ENCODE data around the gene TSHR. TPM values are rescaled to one million over a fixed set of nuclear protein-coding genes. Genes with fewer than 3 reads are reported as not detected.

The TSHR gene
- total RNA-seq, 1 experiment from 2014 or later = not detected

DNA sequence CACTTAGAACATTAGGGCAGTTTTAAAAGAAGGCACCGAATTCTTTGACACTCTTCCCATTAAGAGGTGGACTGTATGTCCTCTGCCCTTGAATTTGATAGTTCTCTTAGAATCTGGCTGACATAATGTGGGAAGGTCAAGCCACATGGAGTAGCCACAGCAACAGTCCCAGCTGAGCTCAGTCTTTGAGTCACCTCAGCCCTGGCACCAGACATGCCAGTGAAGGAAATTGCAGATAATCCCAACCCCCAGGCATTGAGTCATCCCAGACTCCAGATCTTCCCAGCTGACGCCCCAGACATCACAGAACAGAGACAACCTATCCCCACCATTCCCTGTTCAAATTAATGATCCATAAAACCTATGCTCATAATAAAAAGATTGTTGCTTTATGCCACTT lies 181.9 kb downstream of the TSHR start:
- H2BK5ac ChIP-seq (ENCODE audit: insufficient read length, low read length) = no peak overlapping the region
- no peak overlapping the region for H4K8ac ChIP-seq (replicated peaks; ENCODE audit: insufficient read length, low read depth, low read length)
- H3K9me3 ChIP-seq (ENCODE audit: control insufficient read depth, low read depth, low read length) = no peaks in the 10 kb centered on the region
- H3K14ac ChIP-seq (ENCODE audit: insufficient read depth, low read length) = no peak overlapping the region
- no peak overlapping the region for H3K4me2 ChIP-seq (ENCODE audit: insufficient read depth, insufficient read length, low read length)
- H3T11ph ChIP-seq (ENCODE audit: low read length) = no peak overlapping the region
- no CpG with 5 or more reads among the region's 2 CpGs for WGBS (ENCODE audit: extremely low coverage, insufficient read length, low lambda C conversion rate)
- H3K18ac ChIP-seq (ENCODE audit: insufficient read length, low read depth, low read length) = no peak overlapping the region
- H2AFZ ChIP-seq (ENCODE audit: low read length) = no peak overlapping the region
- H2BK15ac ChIP-seq (ENCODE audit: low read depth, low read length) = no peak overlapping the region
- no peak for DNase-seq
- H4K91ac ChIP-seq (ENCODE audit: insufficient read length, low read depth, low read length) = no peak overlapping the region
- H3K56ac ChIP-seq (ENCODE audit: insufficient read length, low read depth, low read length) = no peak overlapping the region
- H3K36me3 Mint-ChIP-seq (ENCODE audit: insufficient read depth in 1 of 3, low read depth in 3 of 3) = no peaks in the 10 kb centered on the region
- no peak overlapping the region for H4K5ac ChIP-seq (ENCODE audit: insufficient read length, low read depth, low read length)
- no peaks in the 10 kb centered on the region for H3K4me1 Mint-ChIP-seq
- no peak overlapping the region for H2BK12ac ChIP-seq (ENCODE audit: insufficient read length, low read depth, low read length)
- H2BK20ac ChIP-seq (ENCODE audit: low read depth, low read length, poor library complexity, severe bottlenecking) = no peak overlapping the region
- no peak overlapping the region for H3K23ac ChIP-seq (ENCODE audit: insufficient read length, low read depth, low read length)
- H3K23me2 ChIP-seq (ENCODE audit: insufficient read length, low read depth, low read length, poor library complexity, severe bottlenecking) = no peaks in the 10 kb centered on the region
- TF ChIP-seq, protein P1, sequence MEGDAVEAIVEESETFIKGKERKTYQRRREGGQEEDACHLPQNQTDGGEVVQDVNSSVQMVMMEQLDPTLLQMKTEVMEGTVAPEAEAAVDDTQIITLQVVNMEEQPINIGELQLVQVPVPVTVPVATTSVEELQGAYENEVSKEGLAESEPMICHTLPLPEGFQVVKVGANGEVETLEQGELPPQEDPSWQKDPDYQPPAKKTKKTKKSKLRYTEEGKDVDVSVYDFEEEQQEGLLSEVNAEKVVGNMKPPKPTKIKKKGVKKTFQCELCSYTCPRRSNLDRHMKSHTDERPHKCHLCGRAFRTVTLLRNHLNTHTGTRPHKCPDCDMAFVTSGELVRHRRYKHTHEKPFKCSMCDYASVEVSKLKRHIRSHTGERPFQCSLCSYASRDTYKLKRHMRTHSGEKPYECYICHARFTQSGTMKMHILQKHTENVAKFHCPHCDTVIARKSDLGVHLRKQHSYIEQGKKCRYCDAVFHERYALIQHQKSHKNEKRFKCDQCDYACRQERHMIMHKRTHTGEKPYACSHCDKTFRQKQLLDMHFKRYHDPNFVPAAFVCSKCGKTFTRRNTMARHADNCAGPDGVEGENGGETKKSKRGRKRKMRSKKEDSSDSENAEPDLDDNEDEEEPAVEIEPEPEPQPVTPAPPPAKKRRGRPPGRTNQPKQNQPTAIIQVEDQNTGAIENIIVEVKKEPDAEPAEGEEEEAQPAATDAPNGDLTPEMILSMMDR (conservative IDR thresholded peaks at IDR 0.05) = no peak
- H4K20me1 ChIP-seq (ENCODE audit: control insufficient read depth, insufficient read depth, insufficient read length) = no peaks in the 10 kb centered on the region
- no peaks in the 10 kb centered on the region for H3K79me1 ChIP-seq (ENCODE audit: insufficient read depth, low read depth, low read length, poor library complexity, severe bottlenecking)
- no peak overlapping the region for H2BK120ac ChIP-seq (ENCODE audit: low read depth, low read length, poor library complexity, severe bottlenecking)
- no peak overlapping the region; a peak in 1 of 7 replicates for H3K27ac Mint-ChIP-seq
- H3K27ac ChIP-seq (ENCODE audit: insufficient read length, low read depth, low read length) = no peak overlapping the region
- H3K9ac ChIP-seq (ENCODE audit: extremely low read depth, insufficient read length, low read length) = no peak overlapping the region
- H3K4ac ChIP-seq (ENCODE audit: low read depth, low read length) = no peak overlapping the region
- H3K79me2 ChIP-seq (ENCODE audit: insufficient read depth, low read length) = no peaks in the 10 kb centered on the region
- no peaks in the 10 kb centered on the region for H3K4me1 ChIP-seq (ENCODE audit: insufficient read depth, low read length)
- no peaks in the 10 kb centered on the region for H3K27me3 ChIP-seq (ENCODE audit: insufficient read depth, low read length)
- no peak overlapping the region for H2AK5ac ChIP-seq (ENCODE audit: insufficient read length, low read length)
- no peaks in the 10 kb centered on the region for H3K9me3 Mint-ChIP-seq
- no peak overlapping the region for H3K4me3 Mint-ChIP-seq
- H3K27me3 Mint-ChIP-seq (ENCODE audit: low read depth) = no peaks in the 10 kb centered on the region

Data from H9 (cell line).